ENCODE measurements around the gene CYP26A1.

DNA sequence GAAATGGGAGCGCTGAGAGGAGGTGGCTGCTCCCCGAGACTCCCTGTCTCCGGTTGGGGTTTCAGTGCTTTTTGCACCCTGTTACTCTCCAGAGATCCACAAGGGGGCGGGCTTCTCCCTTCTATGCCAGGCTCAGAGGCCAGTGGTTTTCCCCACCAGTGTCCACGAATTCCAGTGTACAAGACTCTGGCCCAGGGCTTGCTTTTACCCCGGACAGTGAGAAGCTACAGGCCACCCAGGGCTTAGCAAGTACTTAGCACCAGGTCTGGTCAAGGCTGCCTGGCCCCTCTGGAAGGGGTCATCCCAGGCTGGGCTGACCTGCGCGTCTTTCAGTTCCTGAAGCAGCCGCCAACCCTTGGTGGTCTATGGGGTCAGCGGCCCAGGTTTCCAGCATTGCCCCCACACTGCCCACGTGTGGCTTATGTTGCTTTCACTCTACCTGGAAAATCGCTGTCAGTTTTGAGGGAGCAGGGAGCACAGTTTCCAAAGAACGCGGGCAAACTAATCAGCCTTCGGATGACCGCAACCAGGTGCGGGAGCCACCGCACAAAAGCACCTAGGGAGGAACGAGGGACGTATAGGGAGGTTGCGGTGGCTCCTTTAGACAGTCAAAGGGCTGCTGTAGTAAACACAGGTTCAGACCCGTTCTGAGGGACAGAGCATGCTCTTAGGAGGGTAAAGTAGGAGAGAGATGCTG lies 6.8 kb downstream of the CYP26A1 start:
- TF ChIP-seq, protein P1, sequence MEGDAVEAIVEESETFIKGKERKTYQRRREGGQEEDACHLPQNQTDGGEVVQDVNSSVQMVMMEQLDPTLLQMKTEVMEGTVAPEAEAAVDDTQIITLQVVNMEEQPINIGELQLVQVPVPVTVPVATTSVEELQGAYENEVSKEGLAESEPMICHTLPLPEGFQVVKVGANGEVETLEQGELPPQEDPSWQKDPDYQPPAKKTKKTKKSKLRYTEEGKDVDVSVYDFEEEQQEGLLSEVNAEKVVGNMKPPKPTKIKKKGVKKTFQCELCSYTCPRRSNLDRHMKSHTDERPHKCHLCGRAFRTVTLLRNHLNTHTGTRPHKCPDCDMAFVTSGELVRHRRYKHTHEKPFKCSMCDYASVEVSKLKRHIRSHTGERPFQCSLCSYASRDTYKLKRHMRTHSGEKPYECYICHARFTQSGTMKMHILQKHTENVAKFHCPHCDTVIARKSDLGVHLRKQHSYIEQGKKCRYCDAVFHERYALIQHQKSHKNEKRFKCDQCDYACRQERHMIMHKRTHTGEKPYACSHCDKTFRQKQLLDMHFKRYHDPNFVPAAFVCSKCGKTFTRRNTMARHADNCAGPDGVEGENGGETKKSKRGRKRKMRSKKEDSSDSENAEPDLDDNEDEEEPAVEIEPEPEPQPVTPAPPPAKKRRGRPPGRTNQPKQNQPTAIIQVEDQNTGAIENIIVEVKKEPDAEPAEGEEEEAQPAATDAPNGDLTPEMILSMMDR (conservative IDR thresholded peaks at IDR 0.05; ENCODE audit: low read depth, low read length) = peak; percentile 91
- TF ChIP-seq EZH2 (IDR thresholded peaks at IDR 0.05; ENCODE audit: borderline replicate concordance, low read depth, low read length, poor library complexity, severe bottlenecking) = no peak
